Measurements from ENCODE around the gene TBCA.
"Not testable (repeated sequence)": the region's sequence is repeated elsewhere in the genome, so short reads cannot be mapped to it uniquely, and the experiment has no call there.

TBCA gene

GRCh38 chr5:77709340-77709739 lies 66.8 kb downstream of the TBCA start:
- DNase-seq (ENCODE audit: low spot score): no peak

GRCh38 chr5:77707791-77708190 lies 68.3 kb downstream of the TBCA start:
- no peak for DNase-seq (ENCODE audit: low spot score)

- not testable (repeated sequence) for DNase-seq (ENCODE audit: low spot score)
Measured at GRCh38 chr5:77699569-77699968, 76.6 kb downstream of the TBCA start.

DNA sequence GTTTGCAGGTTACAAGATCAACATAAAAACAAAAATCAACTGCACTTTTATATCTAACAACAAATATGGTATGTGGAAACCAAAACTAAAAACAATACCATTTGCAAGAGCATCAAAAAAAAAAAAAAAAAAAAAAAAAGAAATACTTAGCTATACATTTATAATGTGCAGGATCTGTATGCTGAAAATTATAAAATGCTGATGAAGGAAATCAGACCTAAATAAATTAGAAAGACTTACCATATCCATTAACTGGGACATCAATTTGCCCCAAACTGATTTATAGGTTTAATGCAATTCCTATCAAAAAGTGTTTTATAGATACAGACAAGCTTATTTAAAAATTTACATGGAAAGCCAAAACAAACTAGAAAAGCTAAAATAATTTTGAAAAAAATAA lies 77.2 kb downstream of the TBCA start:
- DNase-seq (ENCODE audit: low spot score): no peak

DNA sequence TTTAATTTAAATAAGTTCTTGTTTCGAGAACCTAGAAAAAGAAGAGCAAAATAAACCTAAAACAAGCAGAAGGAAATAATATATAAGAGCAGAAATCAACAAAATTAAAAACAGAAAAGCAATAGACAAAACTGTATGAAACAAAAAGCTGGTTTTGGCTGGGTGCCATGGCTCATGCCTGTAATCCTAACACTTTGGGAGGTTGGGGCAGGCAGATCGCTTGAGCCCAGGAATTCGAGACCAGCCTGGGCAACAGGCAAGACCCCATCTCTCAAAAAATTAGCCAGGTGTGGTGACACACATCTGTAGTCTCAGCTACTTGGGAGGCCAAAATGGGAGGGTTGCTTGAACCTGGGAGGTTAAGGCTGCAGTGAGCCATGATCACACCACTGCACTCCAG lies 78.4 kb downstream of the TBCA start:
- no peak for DNase-seq (ENCODE audit: low spot score)

GRCh38 chr5:77696120-77696519 lies 80.0 kb downstream of the TBCA start:
- DNase-seq (ENCODE audit: low spot score): no peak

- DNase-seq (ENCODE audit: low spot score): no peak
Measured at GRCh38 chr5:77693913-77694312, 82.2 kb downstream of the TBCA start.

GRCh38 chr5:77683171-77683732 lies 92.9 kb downstream of the TBCA start:
- DNase-seq (ENCODE audit: low spot score): peak; percentile 7

- DNase-seq (ENCODE audit: low spot score): no peak
Measured at GRCh38 chr5:77670526-77670925, 105.6 kb downstream of the TBCA start.

- no peak for DNase-seq (ENCODE audit: low spot score)
Measured at GRCh38 chr5:77669677-77670076, 106.5 kb downstream of the TBCA start.

DNA sequence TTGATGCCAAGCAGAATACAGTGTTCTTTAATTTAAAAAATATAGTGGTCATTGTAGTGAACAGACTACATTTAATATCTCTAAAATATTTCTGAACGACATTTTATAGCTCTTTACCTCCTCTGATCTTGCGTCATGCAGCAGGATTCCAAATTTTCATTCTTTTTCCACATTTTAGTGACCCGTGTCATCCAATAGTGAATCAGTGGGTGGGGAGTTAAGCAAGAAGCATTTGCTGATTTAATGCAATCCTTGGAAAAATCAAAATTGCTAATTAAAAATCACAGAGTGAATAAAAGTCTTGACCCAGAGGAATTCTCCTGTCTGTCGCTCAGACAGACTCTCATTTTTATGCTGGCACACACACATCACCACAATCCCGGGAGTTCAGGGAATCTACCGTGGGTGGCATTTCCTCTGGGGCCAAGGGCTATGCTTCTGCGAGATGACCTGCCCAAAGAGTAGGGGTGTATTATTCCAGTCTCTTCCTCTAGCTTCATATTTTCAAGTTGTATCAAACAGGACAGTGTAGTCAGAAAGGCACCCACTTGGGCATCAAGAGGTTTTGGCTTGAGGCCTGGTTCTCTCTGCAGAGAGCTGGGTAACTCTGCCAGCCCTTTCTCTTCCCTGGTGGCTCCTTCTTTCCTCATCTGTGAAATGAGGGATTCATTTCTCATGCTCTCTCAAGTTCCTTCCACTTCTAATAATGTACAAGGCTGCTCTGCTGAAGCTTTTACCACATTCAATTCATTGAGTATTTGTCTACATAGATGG lies 112.9 kb downstream of the TBCA start:
- peak; percentile 48 for DNase-seq (ENCODE audit: low spot score)

GRCh38 chr5:77662635-77663034 lies 113.5 kb downstream of the TBCA start:
- DNase-seq (ENCODE audit: low spot score): no peak

- no peak for DNase-seq (ENCODE audit: low spot score)
Measured at GRCh38 chr5:77658662-77659061, 117.5 kb downstream of the TBCA start.

DNA sequence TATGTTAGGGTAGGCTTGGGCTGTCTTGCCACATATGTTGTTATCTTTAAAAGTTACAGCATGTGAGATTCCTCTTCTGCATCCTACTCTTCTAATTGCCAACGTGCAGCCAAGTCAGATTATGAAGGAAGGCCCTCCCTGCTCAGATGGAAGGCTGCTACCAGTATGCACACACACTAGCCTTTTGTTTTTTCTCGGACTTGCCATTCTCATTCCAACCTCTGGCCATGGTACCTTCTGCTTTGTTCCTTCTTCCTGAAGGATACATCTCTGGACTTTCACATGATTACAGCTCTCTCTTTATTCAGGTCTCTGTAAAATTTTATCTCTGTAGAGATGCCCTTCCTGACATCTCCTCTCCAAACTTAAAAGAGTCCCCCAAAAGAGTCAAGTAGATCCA lies 124.8 kb downstream of the TBCA start:
- DNase-seq (ENCODE audit: low spot score): no peak

DNA sequence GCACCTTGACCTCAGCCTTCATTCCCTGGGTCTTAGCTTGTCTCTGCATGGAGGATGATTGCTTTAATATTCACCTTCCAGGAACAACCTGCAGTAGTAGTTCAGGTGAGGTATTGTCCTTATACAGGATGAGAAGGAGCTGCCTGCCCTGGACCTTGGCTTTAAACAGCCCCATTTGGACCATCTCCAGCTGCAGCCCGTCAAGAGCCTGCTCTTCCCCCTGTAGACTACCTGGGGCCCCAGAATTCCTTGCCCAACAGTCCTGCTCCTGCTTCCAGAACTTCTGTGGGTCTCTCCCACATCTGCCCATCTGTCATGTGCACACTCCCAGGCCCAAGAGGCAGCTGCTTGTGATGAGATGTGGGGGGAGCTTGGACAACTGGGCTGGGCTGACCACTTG lies 125.5 kb downstream of the TBCA start:
- no peak for DNase-seq (ENCODE audit: low spot score)

GRCh38 chr5:77649776-77650175 lies 126.4 kb downstream of the TBCA start:
- no peak for DNase-seq (ENCODE audit: low spot score)

- no peak for DNase-seq (ENCODE audit: low spot score)
Measured at GRCh38 chr5:77645995-77646639, 130.0 kb downstream of the TBCA start.

DNA sequence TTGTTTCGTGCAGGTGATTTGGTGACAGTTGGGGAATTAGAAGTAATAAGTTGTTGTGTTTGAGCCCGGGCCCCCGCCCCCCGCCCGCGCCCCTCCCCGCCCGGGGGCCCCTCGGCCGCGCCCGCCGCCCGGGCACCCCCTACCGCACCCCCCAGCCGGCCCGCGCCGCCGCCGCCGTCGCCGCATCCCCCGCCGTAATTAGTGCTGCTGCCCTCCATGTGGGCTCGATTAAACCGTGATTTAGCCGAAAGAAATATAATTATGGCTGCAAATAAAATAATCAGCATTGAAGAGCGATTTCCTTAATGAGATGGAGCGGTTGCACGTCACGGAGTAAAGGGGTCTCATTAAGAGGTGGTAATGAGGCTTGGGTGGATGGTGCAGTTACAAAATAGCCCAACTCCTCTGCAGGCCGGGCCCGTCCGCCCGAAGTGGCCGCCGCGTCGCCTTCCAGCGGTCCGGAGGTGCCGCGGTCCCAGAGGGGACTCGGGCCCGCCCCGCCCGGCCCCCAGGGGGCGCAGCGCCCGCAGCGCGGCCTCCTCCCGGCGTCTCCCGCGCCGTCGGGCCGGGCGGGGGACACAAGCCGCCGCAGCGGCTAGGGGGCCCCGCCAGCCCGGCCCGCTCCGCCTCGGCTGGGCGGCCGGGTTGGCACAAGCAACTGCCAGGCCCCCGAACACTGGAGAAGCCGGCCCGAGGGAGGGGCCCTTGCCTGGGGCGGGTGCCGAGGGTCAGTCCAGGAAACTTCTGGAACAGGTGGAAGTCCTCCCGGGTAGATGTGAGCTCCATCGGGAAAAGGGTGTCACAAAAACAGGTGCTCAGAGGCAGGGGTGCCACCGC lies 130.8 kb downstream of the TBCA start:
- peak; percentile 81 for DNase-seq (ENCODE audit: low spot score)

DNA sequence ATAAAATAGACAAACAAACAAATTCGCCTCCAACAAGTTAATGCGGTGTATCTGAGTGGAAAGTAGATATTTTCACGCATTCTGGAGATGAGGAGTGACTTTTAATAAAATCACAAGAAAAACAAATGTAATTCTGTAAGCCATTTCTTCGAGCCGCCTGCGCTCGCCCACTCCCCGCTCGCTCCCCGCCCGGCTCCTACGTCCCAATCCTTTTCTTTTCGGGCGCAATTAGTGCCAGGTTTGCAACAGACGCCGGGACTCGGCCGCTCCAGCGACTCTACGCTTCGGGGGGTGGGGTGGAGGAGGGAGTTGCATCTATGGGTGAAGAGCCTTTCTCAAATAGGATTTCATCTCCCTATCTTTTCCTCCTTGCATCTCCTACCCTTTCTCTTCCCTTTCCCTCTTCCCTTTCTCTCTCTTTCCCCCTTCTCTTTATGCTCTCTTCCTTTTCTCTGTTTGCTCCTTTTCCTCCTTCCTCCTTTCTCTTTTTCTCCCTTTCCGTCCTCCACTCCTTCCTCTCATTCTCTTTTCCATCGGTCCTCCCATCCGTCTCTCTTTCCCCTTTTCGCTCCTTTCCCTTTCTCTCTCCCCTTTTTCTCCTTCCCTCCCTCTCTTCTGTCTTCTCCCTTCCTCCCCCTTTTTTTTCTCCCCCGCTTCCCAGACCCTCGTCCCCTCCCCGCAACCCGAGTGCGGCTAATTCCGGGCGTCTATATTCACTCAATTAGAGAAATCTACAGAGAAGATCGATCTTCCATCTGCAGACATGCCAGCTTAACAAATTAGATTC lies 131.6 kb downstream of the TBCA start:
- DNase-seq (ENCODE audit: low spot score): no peak

DNA sequence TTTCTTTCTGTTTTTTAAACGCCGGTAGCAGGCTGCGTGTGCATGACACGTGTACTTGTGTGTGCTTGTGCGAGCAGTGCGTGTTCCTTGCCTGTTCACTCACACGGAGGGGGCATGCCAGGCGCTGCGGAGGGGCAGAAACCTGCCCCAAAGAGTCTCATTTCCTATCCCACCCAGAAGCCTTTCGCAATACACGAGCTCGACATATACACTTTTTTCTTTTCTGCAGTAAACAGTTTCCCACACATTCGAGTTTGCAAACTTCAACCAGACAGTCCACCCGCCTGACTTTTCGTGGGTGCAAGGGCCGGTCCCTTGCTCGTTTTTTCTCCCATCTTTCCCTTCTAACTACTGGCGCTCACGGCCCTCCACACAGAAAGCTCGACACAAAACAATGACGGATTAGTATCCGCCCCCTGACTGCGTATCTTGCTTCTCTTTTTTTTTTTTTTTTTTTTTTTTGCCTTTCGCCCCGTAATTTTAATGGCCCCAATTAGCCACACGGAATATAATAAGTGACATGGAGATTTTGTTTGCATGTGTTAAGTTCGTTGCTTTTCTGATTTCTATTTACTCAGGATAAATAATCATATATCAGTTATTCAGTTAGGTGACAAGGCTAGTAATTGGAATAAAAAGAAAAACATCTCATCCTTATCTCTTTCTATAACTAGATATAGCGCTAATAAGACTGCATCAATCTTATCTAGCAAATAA lies 132.3 kb downstream of the TBCA start:
- DNase-seq (ENCODE audit: low spot score): no peak

Data from GM03348 (cell line).